IMR-90 (cell line): ENCODE results near the gene SHISA2. TPM values are rescaled to one million over a fixed set of nuclear protein-coding genes. Genes with fewer than 3 reads are reported as not detected.
"Not testable (repeated sequence)": the region's sequence is repeated elsewhere in the genome, so short reads cannot be mapped to it uniquely, and the experiment has no call there.

Experiments used
- ATAC-seq: fragments of 200-7000 bp; cut with Tn5 transposase; 2 replicates; pipeline ENCODE4 v1.9.1; 2020; ENCODE audit warnings: low read depth, mild to moderate bottlenecking, moderate library complexity
- BruUV-seq: library from RNA; stranded (reverse); fragments of 400-500 nt; replicated peaks from 2 replicates; lab custom pipeline; 2021; lab: Mats Ljungman, UMichigan
- CTCF ChIA-PET: fragments of 300-600 bp; formaldehyde crosslinking; extraction: SDS; loops from one replicate; lab custom pipeline; 2021; ENCODE audit warnings: antibody characterized with exemption; lab: Yijun Ruan, JAX
- POLR2A ChIA-PET: fragments of 300-600 bp; sonication (Branson Sonifier 250); formaldehyde crosslinking; loops from one replicate; lab custom pipeline; 2022; ENCODE audit warnings: antibody characterized with exemption; ENCODE audit not compliant: unreplicated experiment; lab: Charles Lee
- DNase-seq: peaks from one replicate; pipeline ENCODE4 v3.0.0; 2013
- H2AFZ ChIP-seq: replicated peaks from 2 replicates; pipeline ENCODE3; 2013; ENCODE audit warnings: low read length, mild to moderate bottlenecking; ENCODE audit not compliant: poor library complexity
- H2AK5ac ChIP-seq: 2 replicates; pipeline ENCODE4 v1.6.1; 2013; ENCODE audit warnings: low read depth, low read length, inconsistent platforms
- H2AK9ac ChIP-seq: replicated peaks from 2 replicates; pipeline ENCODE3; 2013; ENCODE audit warnings: mild to moderate bottlenecking, low read depth, low read length, moderate library complexity; ENCODE audit not compliant: poor library complexity
- H2BK120ac ChIP-seq: 2 replicates; pipeline ENCODE4 v1.6.1; 2013; ENCODE audit warnings: low read depth, low read length, inconsistent platforms
- H2BK15ac ChIP-seq: 3 replicates; pipeline ENCODE4 v1.6.1; 2013; ENCODE audit warnings: low read depth, low read length, inconsistent platforms
- H2BK20ac ChIP-seq: 2 replicates; pipeline ENCODE4 v1.6.1; 2013; ENCODE audit warnings: low read depth, mild to moderate bottlenecking, inconsistent platforms, low read length, moderate library complexity
- H2BK5ac ChIP-seq: 2 replicates; pipeline ENCODE4 v1.6.1; 2013; ENCODE audit warnings: mild to moderate bottlenecking, low read depth, low read length, inconsistent platforms; ENCODE audit not compliant: poor library complexity, severe bottlenecking
- H3K14ac ChIP-seq: replicated peaks from 2 replicates; pipeline ENCODE4 v1.6.1; 2013; ENCODE audit warnings: low read depth, low read length, inconsistent platforms
- H3K18ac ChIP-seq: 2 replicates; pipeline ENCODE4 v1.6.1; 2013; ENCODE audit warnings: low read depth, low read length, control low read depth
- H3K23ac ChIP-seq: 2 replicates; pipeline ENCODE4 v1.6.1; 2013; ENCODE audit warnings: low read depth, low read length, inconsistent platforms
- H3K27ac ChIP-seq: 2 replicates; pipeline ENCODE4 v1.5.1; 2013; ENCODE audit warnings: mild to moderate bottlenecking, control low read depth, low read length; ENCODE audit not compliant: insufficient read depth
- H3K27me3 ChIP-seq: 2 replicates; pipeline ENCODE4 v1.6.1; 2013; ENCODE audit warnings: low read length; ENCODE audit not compliant: control insufficient read depth, insufficient read depth
- H3K36me3 ChIP-seq: 2 replicates; pipeline ENCODE4 v1.6.1; 2013; ENCODE audit warnings: low read length, mixed read lengths; ENCODE audit not compliant: control insufficient read depth, insufficient read depth
- H3K4ac ChIP-seq: 2 replicates; pipeline ENCODE4 v1.6.1; 2013; ENCODE audit warnings: low read depth, low read length, inconsistent platforms
- H3K4me1 ChIP-seq: 2 replicates; pipeline ENCODE4 v1.6.1; 2013; ENCODE audit warnings: low read length, mixed read lengths; ENCODE audit not compliant: control insufficient read depth, insufficient read depth
- H3K4me2 ChIP-seq: 2 replicates; pipeline ENCODE4 v1.6.1; 2013; ENCODE audit warnings: low read depth, mild to moderate bottlenecking, control low read depth, low read length, moderate library complexity
- H3K4me3 ChIP-seq: 2 replicates; pipeline ENCODE4 v1.5.1; 2013; ENCODE audit warnings: low read depth, mild to moderate bottlenecking, control low read depth, low read length, moderate library complexity; ENCODE audit not compliant: insufficient read depth
- H3K56ac ChIP-seq: 2 replicates; pipeline ENCODE4 v1.6.1; 2013; ENCODE audit warnings: low read length, inconsistent platforms; ENCODE audit not compliant: insufficient read depth; ENCODE audit errors: extremely low read depth
- H3K79me1 ChIP-seq, 2 experiments: 2 replicates each; pipeline ENCODE4 v1.6.1; 2013; ENCODE audit warnings: low read length in 2 of 2, inconsistent platforms in 1 of 2, low read depth in 1 of 2
- H3K9ac ChIP-seq: 2 replicates; pipeline ENCODE4 v1.6.1; 2013; ENCODE audit warnings: low read depth, low read length, control low read depth
- H3K9me1 ChIP-seq: 2 replicates; pipeline ENCODE4 v1.6.1; 2013; ENCODE audit warnings: low read length, inconsistent platforms; ENCODE audit not compliant: insufficient read depth
- H3K9me3 ChIP-seq: 2 replicates; pipeline ENCODE4 v1.6.1; 2013; ENCODE audit warnings: low read length; ENCODE audit not compliant: control insufficient read depth, insufficient read depth
- H4K20me1 ChIP-seq: 2 replicates; pipeline ENCODE4 v1.6.1; 2013; ENCODE audit warnings: low read length, inconsistent platforms; ENCODE audit not compliant: insufficient read depth
- H4K5ac ChIP-seq: 2 replicates; pipeline ENCODE4 v1.6.1; 2013; ENCODE audit warnings: mild to moderate bottlenecking, low read depth, low read length, control low read depth
- H4K8ac ChIP-seq, 2 experiments: 2 replicates each; pipeline ENCODE4 v1.6.1; 2013; ENCODE audit warnings: low read depth in 2 of 2, low read length in 2 of 2, control low read depth in 1 of 2, inconsistent platforms in 1 of 2
- H4K91ac ChIP-seq: 2 replicates; pipeline ENCODE4 v1.6.1; 2013; ENCODE audit warnings: low read depth, low read length, inconsistent platforms; ENCODE audit not compliant: insufficient read depth
- BHLHE40 ChIP-seq: fragments of 150-350 bp; IDR thresholded peaks from 2 replicates; pipeline ENCODE4 v1.6.1; 2016; ENCODE audit warnings: mild to moderate bottlenecking, low read depth, low read length
- CTCF ChIP-seq: conservative IDR thresholded peaks from 2 replicates; pipeline ENCODE4 v1.5.1; 2012; ENCODE audit warnings: mild to moderate bottlenecking, low read depth, low read length, improper control_type of control experiment
- FOS ChIP-seq: fragments of 150-350 bp; IDR thresholded peaks from 2 replicates; pipeline ENCODE4 v1.6.1; 2016; ENCODE audit warnings: low read depth, low read length
- USF2 ChIP-seq: fragments of 150-350 bp; IDR thresholded peaks from 2 replicates; pipeline ENCODE4 v1.6.1; 2017; ENCODE audit warnings: mild to moderate bottlenecking, antibody characterized with exemption, low read length, low read depth
- WGBS, 2 experiments: methylation state at CpG; one replicate each; pipeline versions ENCODE4 v1.1.5 to v1.1.7; 2013; ENCODE audit warnings: missing lambda C conversion rate in 2 of 2; ENCODE audit not compliant: insufficient read length in 1 of 2; ENCODE audit errors: extremely low coverage in 2 of 2; 5-methylcytosine and 5-hydroxymethylcytosine counted together
- dilution Hi-C: fragments of 300-500 bp; cut with HindIII; formaldehyde crosslinking; loops from one replicate; pipeline ENCODE4 v1.14.3; 2018; ENCODE audit warnings: low sequenced_read_pairs; ENCODE audit not compliant: unreplicated experiment
- in situ Hi-C: fragments of 300-500 bp; cut with MboI; formaldehyde crosslinking; loops from 3 replicates; pipeline ENCODE4 v1.14.3; 2019; ENCODE audit warnings: low sequenced_read_pairs, inconsistent platforms, mixed read lengths
- intact Hi-C: fragments of 100-400 bp; cut with micrococcal nuclease; formaldehyde crosslinking; loops from 2 replicates; pipeline ENCODE4 v1.10.0; 2022
- polyA plus RNA-seq, 3 experiments: library from polyadenylated mRNA; depleted of rRNA; stranded (reverse); fragments of >200 nt; gene quantifications; 2 replicates each; pipeline ENCODE4 v1.2.3, GENCODE V29; 2012; ENCODE audit warnings: low replicate concordance in 1 of 3
- total RNA-seq: library from RNA; depleted of rRNA; stranded (reverse); fragments of >200 nt; gene quantifications from 2 replicates; pipeline ENCODE4 v1.2.3, GENCODE V29; 2012

SHISA2 gene
- total and polyA plus RNA-seq, 2 of the 4 experiments (the other 2 are of a cell fraction), result not detected

GRCh38 chr13:26074706-26075105 is 22.9 kb upstream of the SHISA2 start:
- H3K9ac ChIP-seq, result no peak overlapping the region
- H4K20me1 ChIP-seq, result no peaks in the 10 kb centered on the region
- no peak overlapping the region for H4K5ac ChIP-seq
- no peak overlapping the region for H2AK9ac ChIP-seq
- no peak overlapping the region for H3K18ac ChIP-seq
- ChIA-PET POLR2A (no interaction called here), CTCF (no interaction called here)
- intact Hi-C loops, result loop anchor here (10.0 kb wide), 2 partner anchors 620 to 1070 kb away; no protein-coding TSS in a partner anchor
- no peak overlapping the region for H3K4ac ChIP-seq
- peaks cover 1% of the 10 kb centered on the region; the same call in 1 of the 2 replicates for H3K27me3 ChIP-seq
- no peak overlapping the region; the same call in 1 of the 2 replicates for H3K4me2 ChIP-seq
- ATAC-seq, result peak; percentile 82
- no peaks in the 10 kb centered on the region for H3K36me3 ChIP-seq
- TF ChIP-seq USF2, result no peak
- TF ChIP-seq CTCF, result 0 out of 2 replicates have a peak, but pooled peaks have one; percentile 9
- TF ChIP-seq FOS, result no peak
- TF ChIP-seq BHLHE40, result no peak
- H3K9me1 ChIP-seq, result no peaks in the 10 kb centered on the region
- no peak overlapping the region for H3K14ac ChIP-seq
- H4K91ac ChIP-seq, result no peak overlapping the region
- H2AFZ ChIP-seq, result no peak overlapping the region
- no peaks in the 10 kb centered on the region for H3K4me1 ChIP-seq
- H4K8ac ChIP-seq, result no peak overlapping the region
- no peaks in the 10 kb centered on the region for H3K79me1 ChIP-seq
- no peak overlapping the region for H2BK120ac ChIP-seq
- dilution Hi-C loops, result no loop called here
- H3K9me3 ChIP-seq, result no peaks in the 10 kb centered on the region
- WGBS, 2 experiments, result no CpG with 5 or more reads among the region's 16 CpGs
- H2AK5ac ChIP-seq, result no peak overlapping the region
- no peak overlapping the region for H3K4me3 ChIP-seq
- BruUV-seq, result no TSS peak
- H3K27ac ChIP-seq, result no peak overlapping the region
- no peak overlapping the region for H2BK15ac ChIP-seq
- H2BK5ac ChIP-seq, result no peak overlapping the region
- no peak overlapping the region for H3K56ac ChIP-seq
- in situ Hi-C loops, result no loop called here
- H3K23ac ChIP-seq, result no peak overlapping the region
- H2BK20ac ChIP-seq, result no peak overlapping the region
- DNase-seq, result peak; percentile 14

GRCh38 chr13:26072335-26072734 is 20.5 kb upstream of the SHISA2 start:
- H4K5ac ChIP-seq, H3K14ac ChIP-seq, POLR2A ChIA-PET, H4K91ac ChIP-seq, H2AFZ ChIP-seq, H3K18ac ChIP-seq, H3K56ac ChIP-seq, H3K9ac ChIP-seq, H2BK120ac ChIP-seq, H3K79me1 ChIP-seq, in situ Hi-C loops, H3K4ac ChIP-seq, H3K27me3 ChIP-seq, H3K9me1 ChIP-seq, H3K4me3 ChIP-seq, H2AK9ac ChIP-seq, H2BK20ac ChIP-seq, H3K4me2 ChIP-seq, H2BK15ac ChIP-seq, dilution Hi-C loops, H2AK5ac ChIP-seq, H2BK5ac ChIP-seq, H3K36me3 ChIP-seq, H4K20me1 ChIP-seq, DNase-seq, H3K23ac ChIP-seq, H3K4me1 ChIP-seq, H4K8ac ChIP-seq, BruUV-seq, H3K27ac ChIP-seq, CTCF ChIA-PET, H3K9me3 ChIP-seq: not testable (repeated sequence)
- WGBS, 2 experiments, result no CpG with 5 or more reads among the region's 7 CpGs
- intact Hi-C loops, result loop anchor here (1.0 to 10.0 kb wide), 3 partner anchors 498 to 1068 kb away; no protein-coding TSS in a partner anchor
- ATAC-seq, result peak; percentile 94
